Transverse colon (tissue), 4 donors: ENCODE results near the gene TBC1D9. TPM values are rescaled to one million over a fixed set of nuclear protein-coding genes. Genes with fewer than 3 reads are reported as not detected.

ENCODE experiments used
- DNase-seq: peaks from one replicate; pipeline ENCODE4 v3.0.0-alpha.2; 2019
- H3K27ac ChIP-seq, 4 donors: fragments of 200-600 bp; sonication (generic); 2 replicates each; pipeline ENCODE4 v1.5.1; 2016 to 2018; ENCODE audit warnings: inconsistent platforms in 4 of 4
- H3K27me3 ChIP-seq: fragments of 200-600 bp; sonication (generic); 2 replicates; pipeline ENCODE4 v1.5.1; 2017; ENCODE audit warnings: inconsistent platforms
- H3K36me3 ChIP-seq, 4 donors: fragments of 200-600 bp; sonication (generic); 2 replicates each; pipeline ENCODE4 v1.5.1; 2017 to 2019; ENCODE audit warnings: inconsistent platforms in 4 of 4
- H3K4me1 ChIP-seq, 4 donors: fragments of 200-600 bp; sonication (generic); 2 replicates each; pipeline ENCODE4 v1.5.1; 2017 to 2020; ENCODE audit warnings: inconsistent platforms in 4 of 4
- H3K4me3 ChIP-seq, 4 donors: fragments of 200-600 bp; sonication (generic); 1 replicate in 1 of 4; 2 replicates in 3 of 4; pipeline versions ENCODE4 v1.5.1 to v1.6.1; 2017 to 2019; ENCODE audit warnings: inconsistent platforms in 4 of 4
- H3K9me3 ChIP-seq, 2 donors: fragments of 200-600 bp; sonication (generic); 2 replicates each; pipeline ENCODE4 v1.5.1; 2017 to 2019; ENCODE audit warnings: inconsistent platforms in 2 of 2
- CTCF ChIP-seq, 5 experiments: fragments of 200-600 bp in 3 of 5; fragments of 450-650 bp in 2 of 5; sonication (generic) in 3 of 5; IDR thresholded peaks; 1 replicate in 2 of 5; 2 replicates in 3 of 5; pipeline ENCODE4 v1.5.1; 2016 to 2017; ENCODE audit warnings: antibody characterized with exemption in 5 of 5, inconsistent platforms in 3 of 5, mild to moderate bottlenecking in 2 of 5, moderate library complexity in 1 of 5
- EP300 ChIP-seq: sonication (generic); formaldehyde crosslinking; IDR thresholded peaks from one replicate; pipeline ENCODE4 v1.6.1; 2017; ENCODE audit warnings: antibody characterized with exemption, low read depth
- POLR2A ChIP-seq: fragments of 450-650 bp; IDR thresholded peaks from one replicate; pipeline ENCODE4 v1.6.1; 2016; ENCODE audit warnings: antibody characterized with exemption, mild to moderate bottlenecking, moderate library complexity
- POLR2AphosphoS5 ChIP-seq, 3 donors: sonication (generic); formaldehyde crosslinking; IDR thresholded peaks; one replicate each; pipeline ENCODE4 v1.6.1; 2016; ENCODE audit warnings: antibody characterized with exemption in 3 of 3
- WGBS, 2 donors: methylation state at CpG; one replicate each; pipeline ENCODE4 v1.1.5; 2018; ENCODE audit warnings: low coverage in 1 of 2; 5-methylcytosine and 5-hydroxymethylcytosine counted together
- in situ Hi-C, 4 donors: fragments of 200-750 bp; cut with MboI; loops; one replicate each; pipeline versions ENCODE4 v1.15.0 to v1.15.1; 2017; ENCODE audit warnings: low sequenced_read_pairs in 3 of 4, low pct_ligation_motif_present in 1 of 4, low pct_unique_long_range_greater_than_20kb in 1 of 4
- intact Hi-C: fragments of 100-400 bp; cut with DNase I; formaldehyde crosslinking; loops from one replicate; pipeline ENCODE4 v1.15.1; 2023; ENCODE audit warnings: low total_unique reads
- total RNA-seq, 4 donors: library from RNA; depleted of rRNA; stranded (reverse); fragments of >200 nt; gene quantifications; one replicate each; pipeline ENCODE4 v1.1.0, GENCODE V29; 2016

The TBC1D9 gene
- total RNA-seq, 4 donors from 2014 or later = 8.2 to 21.4 (median 16.3) TPM

GRCh38 chr4:140743194-140743931, 12.8 kb downstream of the TBC1D9 start:
- no peak overlapping the region for H3K4me3 ChIP-seq
- H3K9me3 ChIP-seq = peaks cover 0 to 3% of the 10 kb centered on the region in 2 donors
- 31 to 42% methylated on average over 2 to 4 of the region's 4 CpGs for WGBS, 2 donors
- in situ Hi-C loops = no loop called here
- intact Hi-C loops = no loop called here
- H3K27ac ChIP-seq = peak overlapping the region; percentile 15 to 72 (median 23)
- peak; percentile 34 for DNase-seq
- TF ChIP-seq POLR2AphosphoS5 (IDR thresholded peaks at IDR 0.05) (peak in 1 of 3 donors; percentile 47), CTCF (IDR thresholded peaks at IDR 0.05) (peak in 2 of 5 experiments; percentile 3 to 14), EP300 (no peak)
- no peaks in the 10 kb centered on the region for H3K27me3 ChIP-seq
- peaks cover 0 to 24% (median 0%) of the 10 kb centered on the region in 4 donors for H3K4me1 ChIP-seq
- H3K36me3 ChIP-seq = no peaks in the 10 kb centered on the region

- H3K36me3 ChIP-seq = no peaks in the 10 kb centered on the region
- no peak for DNase-seq
- TF ChIP-seq CTCF (IDR thresholded peaks at IDR 0.05) = no peak
- TF ChIP-seq POLR2A = no peak
- TF ChIP-seq POLR2AphosphoS5 (IDR thresholded peaks at IDR 0.05) = no peak
- no peak for TF ChIP-seq EP300
- no peaks in the 10 kb centered on the region for H3K27me3 ChIP-seq
- in situ Hi-C loops = no loop called here
- H3K27ac ChIP-seq = peak overlapping the region; percentile 15 to 72 (median 23)
- 71 to 86% methylated on average over 1 of the region's 1 CpG for WGBS, 2 donors
- H3K9me3 ChIP-seq = no peaks in the 10 kb centered on the region
- peaks cover 0 to 24% (median 0%) of the 10 kb centered on the region in 4 donors for H3K4me1 ChIP-seq
- intact Hi-C loops = no loop called here
- H3K4me3 ChIP-seq = no peak overlapping the region
Measured at GRCh38 chr4:140742838-140743193, 13.4 kb downstream of the TBC1D9 start.

- TF ChIP-seq CTCF (IDR thresholded peaks at IDR 0.05) = no peak
- TF ChIP-seq EP300 = no peak
- in situ Hi-C loops = no loop called here
- no peaks in the 10 kb centered on the region for H3K9me3 ChIP-seq
- no peaks in the 10 kb centered on the region for H3K36me3 ChIP-seq
- no peak overlapping the region for H3K27ac ChIP-seq
- H3K27me3 ChIP-seq = no peaks in the 10 kb centered on the region
- H3K4me3 ChIP-seq = no peak overlapping the region
- 44 to 92% methylated on average over 1 to 3 of the region's 3 CpGs for WGBS, 2 donors
- DNase-seq = no peak
- H3K4me1 ChIP-seq = peaks cover 0 to 24% (median 0%) of the 10 kb centered on the region in 4 donors
- intact Hi-C loops = no loop called here
Measured at GRCh38 chr4:140740906-140741670, 15.1 kb downstream of the TBC1D9 start.

GRCh38 chr4:140740422-140740821, 15.8 kb downstream of the TBC1D9 start:
- Histone ChIP-seq H3K27ac (no peak overlapping the region), H3K27me3 (no peaks in the 10 kb centered on the region), H3K4me3 (no peak overlapping the region), H3K9me3 (no peaks in the 10 kb centered on the region), H3K36me3 (no peaks in the 10 kb centered on the region), H3K4me1 (peaks cover 0 to 24% (median 0%) of the 10 kb centered on the region in 4 donors)
- in situ Hi-C loops = no loop called here
- TF ChIP-seq POLR2A = no peak
- TF ChIP-seq POLR2AphosphoS5 (IDR thresholded peaks at IDR 0.05) = no peak
- no peak for TF ChIP-seq CTCF (IDR thresholded peaks at IDR 0.05)
- no peak for TF ChIP-seq EP300
- intact Hi-C loops = no loop called here
- no peak for DNase-seq
- 89% methylated on average over 1 of the region's 1 CpG; no CpG with 5 or more reads in 1 of the 2 donors for WGBS, 2 donors
